ENCODE data around the gene ITGAE. TPM values are rescaled to one million over a fixed set of nuclear protein-coding genes. Genes with fewer than 3 reads are reported as not detected.
A peak's percentile ranks its signal among the peaks of the same experiment; 100 is the strongest.

ITGAE gene
- total and polyA plus RNA-seq, 12 donors = 4.9 to 85.4 (median 33.7) TPM

DNA sequence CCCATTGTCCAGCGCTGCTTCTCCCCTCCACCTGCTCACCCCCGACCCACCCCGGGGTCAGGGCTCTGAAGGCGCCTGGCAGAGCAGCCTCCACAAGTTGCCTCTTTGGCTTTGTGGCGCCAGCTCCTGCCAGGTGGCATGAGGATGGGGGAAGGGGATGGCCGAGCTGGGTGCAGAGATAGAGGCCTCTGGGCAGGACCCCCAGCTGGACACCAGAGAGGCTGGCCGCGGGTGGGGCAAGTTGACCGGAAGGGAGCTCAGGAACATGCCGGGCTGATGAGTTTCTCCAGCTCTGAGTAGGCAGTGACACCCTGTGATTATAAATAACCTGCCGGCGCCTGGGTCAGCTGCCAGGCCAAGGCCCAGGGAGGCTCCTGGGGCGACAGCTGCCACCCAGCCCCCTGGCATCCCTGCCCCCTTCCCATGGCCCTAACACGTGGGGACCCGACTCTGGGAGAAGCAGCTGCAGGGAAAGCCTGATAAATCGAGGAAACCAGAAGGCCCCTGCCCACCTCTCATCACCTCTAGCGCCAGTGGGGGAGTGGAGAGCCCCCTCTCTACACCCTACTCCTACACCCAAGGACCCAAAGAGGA, 105.8 kb downstream of the ITGAE start:
- TF ChIP-seq POLR2A (IDR thresholded peaks at IDR 0.05) = no peak
- TF ChIP-seq, protein P1, sequence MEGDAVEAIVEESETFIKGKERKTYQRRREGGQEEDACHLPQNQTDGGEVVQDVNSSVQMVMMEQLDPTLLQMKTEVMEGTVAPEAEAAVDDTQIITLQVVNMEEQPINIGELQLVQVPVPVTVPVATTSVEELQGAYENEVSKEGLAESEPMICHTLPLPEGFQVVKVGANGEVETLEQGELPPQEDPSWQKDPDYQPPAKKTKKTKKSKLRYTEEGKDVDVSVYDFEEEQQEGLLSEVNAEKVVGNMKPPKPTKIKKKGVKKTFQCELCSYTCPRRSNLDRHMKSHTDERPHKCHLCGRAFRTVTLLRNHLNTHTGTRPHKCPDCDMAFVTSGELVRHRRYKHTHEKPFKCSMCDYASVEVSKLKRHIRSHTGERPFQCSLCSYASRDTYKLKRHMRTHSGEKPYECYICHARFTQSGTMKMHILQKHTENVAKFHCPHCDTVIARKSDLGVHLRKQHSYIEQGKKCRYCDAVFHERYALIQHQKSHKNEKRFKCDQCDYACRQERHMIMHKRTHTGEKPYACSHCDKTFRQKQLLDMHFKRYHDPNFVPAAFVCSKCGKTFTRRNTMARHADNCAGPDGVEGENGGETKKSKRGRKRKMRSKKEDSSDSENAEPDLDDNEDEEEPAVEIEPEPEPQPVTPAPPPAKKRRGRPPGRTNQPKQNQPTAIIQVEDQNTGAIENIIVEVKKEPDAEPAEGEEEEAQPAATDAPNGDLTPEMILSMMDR (IDR thresholded peaks at IDR 0.05) = no peak
- H3K27me3 ChIP-seq = peaks cover 21% of the 10 kb centered on the region
- no peaks in the 10 kb centered on the region for H3K36me3 ChIP-seq (replicated peaks in 1 of 2)
- no peaks in the 10 kb centered on the region for H3K9me3 ChIP-seq (replicated peaks in 1 of 3)
- no peak for DNase-seq
- peaks cover 6 to 13% of the 10 kb centered on the region in 2 donors for H3K4me1 ChIP-seq (replicated peaks in 1 of 2)
- intact Hi-C loops (cut with DNase I) = no loop called here
- peak overlapping the region in 2 of 4 donors; percentile 16 to 65 for H3K4me3 ChIP-seq
- WGBS, 4 donors = 20 to 47% (median 26%) methylated on average over 3 to 17 of the region's 17 CpGs
- H3K27ac ChIP-seq = no peak overlapping the region

GRCh38 chr17:3693829-3694231, 107.2 kb downstream of the ITGAE start:
- 65 to 77% (median 74%) methylated on average over 9 of the region's 9 CpGs for WGBS, 4 donors
- TF ChIP-seq, protein P1 (IDR thresholded peaks at IDR 0.05) = no peak
- TF ChIP-seq POLR2A (IDR thresholded peaks at IDR 0.05) = no peak
- Histone ChIP-seq H3K4me1 (replicated peaks in 1 of 2) (peaks cover 6 to 13% of the 10 kb centered on the region in 2 donors), H3K27me3 (peaks cover 21% of the 10 kb centered on the region), H3K9me3 (replicated peaks in 1 of 3) (no peaks in the 10 kb centered on the region), H3K27ac (no peak overlapping the region), H3K4me3 (no peak overlapping the region), H3K36me3 (replicated peaks in 1 of 2) (no peaks in the 10 kb centered on the region)
- DNase-seq = no peak
- intact Hi-C loops (cut with DNase I) = no loop called here

- no peaks in the 10 kb centered on the region for H3K9me3 ChIP-seq (replicated peaks in 1 of 3)
- H3K27me3 ChIP-seq = peaks cover 21% of the 10 kb centered on the region
- no peak overlapping the region for H3K27ac ChIP-seq
- H3K36me3 ChIP-seq (replicated peaks in 1 of 2) = no peaks in the 10 kb centered on the region
- TF ChIP-seq, protein P1 (IDR thresholded peaks at IDR 0.05) = no peak
- TF ChIP-seq POLR2A (IDR thresholded peaks at IDR 0.05) = no peak
- DNase-seq = no peak
- WGBS, 4 donors = 55 to 75% (median 73%) methylated on average over 4 of the region's 4 CpGs
- intact Hi-C loops (cut with DNase I) = no loop called here
- no peak overlapping the region for H3K4me3 ChIP-seq
- H3K4me1 ChIP-seq (replicated peaks in 1 of 2) = peaks cover 6 to 13% of the 10 kb centered on the region in 2 donors
These were observed 107.8 kb downstream of the ITGAE start for GRCh38 chr17:3693141-3693540.

GRCh38 chr17:3692346-3692745, 108.6 kb downstream of the ITGAE start:
- intact Hi-C loops (cut with DNase I) = no loop called here
- Histone ChIP-seq H3K9me3 (replicated peaks in 1 of 3) (no peaks in the 10 kb centered on the region), H3K4me1 (replicated peaks in 1 of 2) (peaks cover 6 to 13% of the 10 kb centered on the region in 2 donors), H3K36me3 (replicated peaks in 1 of 2) (no peaks in the 10 kb centered on the region), H3K27me3 (peaks cover 21% of the 10 kb centered on the region), H3K4me3 (no peak overlapping the region), H3K27ac (no peak overlapping the region)
- 77 to 83% (median 81%) methylated on average over 9 of the region's 9 CpGs for WGBS, 4 donors
- no peak for DNase-seq
- TF ChIP-seq, protein P1 (IDR thresholded peaks at IDR 0.05) = no peak
- no peak for TF ChIP-seq POLR2A (IDR thresholded peaks at IDR 0.05)
